Mesenchymal stem cell (in vitro differentiated cells and primary cell): Measurements from ENCODE around the gene RAB40C.

Experiments used
- DNase-seq: peaks from one replicate; pipeline ENCODE4 v3.0.0-alpha.2; 2013
- H2AFZ ChIP-seq: one replicate; pipeline ENCODE4 v1.6.1; 2013; ENCODE audit warnings: low read depth, mild to moderate bottlenecking, control low read depth, inconsistent platforms, low read length, moderate library complexity
- H2AK5ac ChIP-seq: 2 replicates; pipeline ENCODE4 v1.6.1; 2013; ENCODE audit warnings: low read length, moderate library complexity, mild to moderate bottlenecking, inconsistent platforms; ENCODE audit not compliant: severe bottlenecking
- H2BK120ac ChIP-seq: one replicate; pipeline ENCODE4 v1.6.1; 2013; ENCODE audit warnings: low read depth, mild to moderate bottlenecking, inconsistent platforms, low read length, moderate library complexity
- H2BK12ac ChIP-seq, 2 experiments: one replicate each; pipeline ENCODE4 v1.6.1; 2013; ENCODE audit warnings: inconsistent platforms in 2 of 2, low read length in 2 of 2, mild to moderate bottlenecking in 2 of 2, moderate library complexity in 2 of 2, control low read depth in 1 of 2
- H2BK15ac ChIP-seq: one replicate; pipeline ENCODE4 v1.6.1; 2013; ENCODE audit warnings: mild to moderate bottlenecking, low read depth, inconsistent platforms; ENCODE audit not compliant: poor library complexity, severe bottlenecking
- H2BK5ac ChIP-seq: 2 replicates; pipeline ENCODE4 v1.6.1; 2013; ENCODE audit warnings: low read depth, mild to moderate bottlenecking, low read length, control low read depth, inconsistent platforms; ENCODE audit not compliant: poor library complexity, severe bottlenecking
- H3K14ac ChIP-seq, 2 experiments: one replicate each; pipeline ENCODE4 v1.6.1; 2013; ENCODE audit warnings: inconsistent platforms in 2 of 2, low read length in 2 of 2, control low read depth in 1 of 2, mild to moderate bottlenecking in 1 of 2, moderate library complexity in 1 of 2
- H3K18ac ChIP-seq, 2 experiments: one replicate each; pipeline ENCODE4 v1.6.1; 2013; ENCODE audit warnings: inconsistent platforms in 2 of 2, low read length in 2 of 2, control low read depth in 1 of 2, low read depth in 1 of 2, mild to moderate bottlenecking in 1 of 2
- H3K23ac ChIP-seq, 2 experiments: one replicate each; pipeline ENCODE4 v1.6.1; 2013; ENCODE audit warnings: inconsistent platforms in 2 of 2, low read length in 2 of 2, mild to moderate bottlenecking in 2 of 2, moderate library complexity in 2 of 2, control low read depth in 1 of 2
- H3K27ac ChIP-seq: 2 replicates; pipeline ENCODE4 v1.5.1; 2013; ENCODE audit warnings: mild to moderate bottlenecking, moderate library complexity, low read length, control low read depth, inconsistent platforms; ENCODE audit not compliant: poor library complexity, severe bottlenecking
- H3K27me3 ChIP-seq, 2 experiments: 2 replicates each; pipeline versions ENCODE4 v1.6.1 to v1.7.0; 2013; ENCODE audit warnings: low read length in 2 of 2, mild to moderate bottlenecking in 2 of 2, moderate library complexity in 2 of 2, control low read depth in 1 of 2, inconsistent platforms in 1 of 2; ENCODE audit not compliant: control insufficient read depth in 1 of 2, insufficient read depth in 1 of 2
- H3K36me3 ChIP-seq, 2 experiments: 2 replicates each; pipeline versions ENCODE4 v1.6.1 to v1.7.0; 2013; ENCODE audit warnings: low read length in 2 of 2, control low read depth in 1 of 2, inconsistent platforms in 1 of 2, low read depth in 1 of 2, mild to moderate bottlenecking in 1 of 2; ENCODE audit not compliant: insufficient read depth in 2 of 2, control insufficient read depth in 1 of 2
- H3K4ac ChIP-seq, 2 experiments: one replicate each; pipeline ENCODE4 v1.6.1; 2013; ENCODE audit warnings: inconsistent platforms in 2 of 2, low read length in 2 of 2, mild to moderate bottlenecking in 2 of 2, moderate library complexity in 2 of 2, control low read depth in 1 of 2, low read depth in 1 of 2
- H3K4me1 ChIP-seq: 2 replicates; pipeline ENCODE4 v1.6.1; 2013; ENCODE audit warnings: low read depth, low read length, control low read depth; ENCODE audit not compliant: control insufficient read depth, insufficient read depth
- H3K4me2 ChIP-seq: 2 replicates; pipeline ENCODE4 v1.6.1; 2013; ENCODE audit warnings: low read length, mild to moderate bottlenecking, inconsistent platforms; ENCODE audit not compliant: poor library complexity, severe bottlenecking
- H3K4me3 ChIP-seq, 2 experiments: 2 replicates each; pipeline versions ENCODE4 v1.5.1 to v1.7.0; 2013; ENCODE audit warnings: low read length in 2 of 2, mild to moderate bottlenecking in 2 of 2, control low read depth in 1 of 2, low read depth in 1 of 2; ENCODE audit not compliant: insufficient read depth in 1 of 2
- H3K79me1 ChIP-seq: replicated peaks from 2 replicates; pipeline ENCODE4 v1.6.1; 2013; ENCODE audit warnings: mild to moderate bottlenecking, control low read depth, low read length, inconsistent platforms; ENCODE audit not compliant: poor library complexity, severe bottlenecking
- H3K9ac ChIP-seq: 2 replicates; pipeline ENCODE4 v1.7.0; 2013; ENCODE audit warnings: mild to moderate bottlenecking, low read length, moderate library complexity
- H3K9me3 ChIP-seq: 2 replicates; pipeline ENCODE4 v1.7.0; 2013; ENCODE audit warnings: mild to moderate bottlenecking, low read length; ENCODE audit not compliant: control insufficient read depth
- H4K8ac ChIP-seq: one replicate; pipeline ENCODE4 v1.6.1; 2013; ENCODE audit warnings: inconsistent platforms, mild to moderate bottlenecking, low read length, moderate library complexity
- H4K91ac ChIP-seq: one replicate; pipeline ENCODE4 v1.6.1; 2013; ENCODE audit warnings: mild to moderate bottlenecking, low read length, inconsistent platforms
- WGBS: methylation state at CpG from one replicate; pipeline ENCODE4 v1.1.7; 2013; ENCODE audit warnings: mixed read lengths; 5-methylcytosine and 5-hydroxymethylcytosine counted together

Gene RAB40C

GRCh38 chr16:615122-615521, 25.3 kb downstream of the RAB40C start:
- H3K4me1 ChIP-seq: peaks cover 8% of the 10 kb centered on the region
- H3K4me3 ChIP-seq: no peak overlapping the region
- 94% methylated on average over 13 of the region's 13 CpGs for WGBS
- no peak overlapping the region for H2BK15ac ChIP-seq
- H3K27ac ChIP-seq: no peak overlapping the region
- H4K91ac ChIP-seq: no peak overlapping the region
- no peak overlapping the region for H2BK120ac ChIP-seq
- H3K4me2 ChIP-seq: no peak overlapping the region
- no peaks in the 10 kb centered on the region for H3K9me3 ChIP-seq
- H3K9ac ChIP-seq: no peak overlapping the region
- no peak overlapping the region for H3K4ac ChIP-seq
- no peaks in the 10 kb centered on the region for H3K27me3 ChIP-seq
- H3K23ac ChIP-seq: no peak overlapping the region
- DNase-seq: no peak
- peaks cover 0 to 34% of the 10 kb centered on the region in 2 experiments for H3K36me3 ChIP-seq
- peaks cover 35% of the 10 kb centered on the region for H3K79me1 ChIP-seq
- no peak overlapping the region for H3K14ac ChIP-seq
- peak overlapping the region; percentile 30 for H4K8ac ChIP-seq
- H2BK5ac ChIP-seq: no peak overlapping the region
- H2AK5ac ChIP-seq: no peak overlapping the region
- H2AFZ ChIP-seq: no peak overlapping the region
- H3K18ac ChIP-seq: no peak overlapping the region
- H2BK12ac ChIP-seq: no peak overlapping the region

GRCh38 chr16:616733-617586, 27.1 kb downstream of the RAB40C start:
- H3K14ac ChIP-seq: no peak overlapping the region
- no peak overlapping the region for H3K4me3 ChIP-seq
- H2AFZ ChIP-seq: no peak overlapping the region
- H3K4me1 ChIP-seq: peaks cover 9% of the 10 kb centered on the region
- WGBS: 95% methylated on average over 39 of the region's 39 CpGs
- H3K27me3 ChIP-seq: no peaks in the 10 kb centered on the region
- H3K79me1 ChIP-seq: peaks cover 41% of the 10 kb centered on the region
- no peak overlapping the region for H2BK15ac ChIP-seq
- no peak overlapping the region for H4K8ac ChIP-seq
- no peak overlapping the region for H3K9ac ChIP-seq
- H2AK5ac ChIP-seq: no peak overlapping the region
- H2BK5ac ChIP-seq: no peak overlapping the region
- no peak overlapping the region for H4K91ac ChIP-seq
- DNase-seq: no peak
- H3K36me3 ChIP-seq: peaks cover 0 to 42% of the 10 kb centered on the region in 2 experiments
- H3K23ac ChIP-seq: no peak overlapping the region
- no peak overlapping the region for H3K4me2 ChIP-seq
- H3K9me3 ChIP-seq: no peaks in the 10 kb centered on the region
- H2BK12ac ChIP-seq: no peak overlapping the region
- H3K27ac ChIP-seq: no peak overlapping the region
- H2BK120ac ChIP-seq: no peak overlapping the region
- no peak overlapping the region for H3K4ac ChIP-seq
- H3K18ac ChIP-seq: no peak overlapping the region

DNA sequence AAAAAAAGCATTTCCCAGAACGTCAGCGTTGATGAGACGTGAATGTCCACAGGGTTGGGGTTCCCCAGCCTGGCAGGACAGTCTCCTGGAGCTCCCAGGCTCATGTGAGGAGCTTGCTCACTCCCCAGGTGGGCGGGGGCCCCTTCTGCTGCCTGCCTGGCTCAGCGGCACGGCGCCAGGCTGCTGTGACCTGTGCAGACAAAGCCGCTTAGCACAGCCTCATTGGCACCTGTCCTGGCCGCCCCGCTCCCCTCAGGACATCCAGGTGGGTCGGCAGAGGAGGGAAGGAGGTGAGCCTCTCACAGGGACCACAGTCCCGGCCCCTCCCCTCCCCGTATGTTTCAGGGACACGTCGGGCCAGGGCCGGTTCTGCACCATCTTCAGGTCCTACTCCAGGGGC, 28.0 kb downstream of the RAB40C start:
- Histone ChIP-seq H3K4me2 (no peak overlapping the region), H3K14ac (no peak overlapping the region), H4K91ac (no peak overlapping the region), H2AFZ (no peak overlapping the region), H3K27me3 (no peaks in the 10 kb centered on the region), H3K9ac (no peak overlapping the region), H2BK12ac (no peak overlapping the region), H3K36me3 (peaks cover 0 to 42% of the 10 kb centered on the region in 2 experiments), H3K79me1 (peaks cover 47% of the 10 kb centered on the region), H3K23ac (no peak overlapping the region), H3K27ac (no peak overlapping the region), H2AK5ac (no peak overlapping the region), H3K18ac (no peak overlapping the region), H2BK15ac (no peak overlapping the region), H2BK120ac (no peak overlapping the region), H2BK5ac (no peak overlapping the region), H4K8ac (no peak overlapping the region), H3K4me3 (no peak overlapping the region), H3K9me3 (no peaks in the 10 kb centered on the region), H3K4ac (no peak overlapping the region), H3K4me1 (peaks cover 12% of the 10 kb centered on the region)
- no peak for DNase-seq
- WGBS: 91% methylated on average over 16 of the region's 16 CpGs

GRCh38 chr16:619476-620100, 29.7 kb downstream of the RAB40C start:
- Histone ChIP-seq H3K14ac (no peak overlapping the region), H3K4ac (no peak overlapping the region), H3K27me3 (no peaks in the 10 kb centered on the region), H3K9ac (no peak overlapping the region), H3K23ac (no peak overlapping the region), H2BK12ac (no peak overlapping the region), H2AK5ac (no peak overlapping the region), H4K91ac (no peak overlapping the region), H3K9me3 (no peaks in the 10 kb centered on the region), H3K27ac (no peak overlapping the region), H2AFZ (no peak overlapping the region), H3K18ac (no peak overlapping the region), H3K4me2 (no peak overlapping the region), H3K4me3 (peak overlapping the region in 1 of 2 experiments; percentile 19), H2BK5ac (no peak overlapping the region), H2BK15ac (no peak overlapping the region), H4K8ac (peak overlapping the region; percentile 36), H3K79me1 (peaks cover 48% of the 10 kb centered on the region), H3K4me1 (peaks cover 11% of the 10 kb centered on the region), H2BK120ac (no peak overlapping the region), H3K36me3 (peaks cover 0 to 33% of the 10 kb centered on the region in 2 experiments)
- WGBS: 95% methylated on average over 20 of the region's 20 CpGs
- no peak for DNase-seq
